NCI-H345 treated with DMSO at 0.1 percent for 48 hours (cell line): Measurements from ENCODE around the gene CA12.
"Not testable (repeated sequence)": the region's sequence is repeated elsewhere in the genome, so short reads cannot be mapped to it uniquely, and the experiment has no call there.

Experiments used
- DNase-seq: peaks from one replicate; lab custom pipeline; 2025; ENCODE audit not compliant: unreplicated experiment; lab: John Stamatoyannopoulos, UW

CA12 gene

DNA sequence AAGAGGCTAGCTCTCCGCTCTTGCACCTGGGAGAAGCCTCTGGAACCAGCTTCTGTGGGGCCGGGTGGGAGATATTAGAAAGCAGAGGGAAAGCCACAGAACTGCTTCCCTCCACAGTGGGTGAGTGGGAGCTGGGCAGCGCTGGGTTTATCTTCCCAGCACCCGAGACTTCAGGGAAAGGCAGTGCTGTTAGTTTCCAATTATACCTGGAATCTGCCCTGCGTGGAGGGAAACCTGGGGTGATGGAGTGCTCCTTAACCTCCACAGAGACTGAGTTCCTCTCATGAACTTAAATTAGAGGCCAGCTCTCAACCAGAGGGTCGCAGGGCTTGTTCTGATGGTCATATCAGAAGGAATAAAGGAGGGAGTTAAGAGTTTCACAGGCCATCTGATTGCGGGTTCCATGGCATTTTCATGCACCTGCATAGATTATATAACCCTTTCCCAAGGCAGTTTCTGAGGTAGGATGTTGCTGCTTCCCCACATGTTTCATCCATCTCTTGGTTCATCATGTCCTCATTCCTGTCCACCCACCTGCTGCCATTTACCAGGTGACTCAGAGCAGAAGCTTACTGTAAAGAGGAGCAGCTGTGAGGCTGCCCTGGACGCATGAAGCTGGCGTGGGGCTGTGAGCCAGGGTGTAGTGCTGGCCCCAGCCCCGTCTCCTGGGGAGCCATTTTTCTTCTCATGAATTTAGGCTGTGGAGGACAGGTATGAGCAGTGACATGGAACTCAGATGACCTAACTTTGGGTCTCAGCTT is 42.5 kb downstream of the CA12 start:
- DNase-seq: no peak

DNA sequence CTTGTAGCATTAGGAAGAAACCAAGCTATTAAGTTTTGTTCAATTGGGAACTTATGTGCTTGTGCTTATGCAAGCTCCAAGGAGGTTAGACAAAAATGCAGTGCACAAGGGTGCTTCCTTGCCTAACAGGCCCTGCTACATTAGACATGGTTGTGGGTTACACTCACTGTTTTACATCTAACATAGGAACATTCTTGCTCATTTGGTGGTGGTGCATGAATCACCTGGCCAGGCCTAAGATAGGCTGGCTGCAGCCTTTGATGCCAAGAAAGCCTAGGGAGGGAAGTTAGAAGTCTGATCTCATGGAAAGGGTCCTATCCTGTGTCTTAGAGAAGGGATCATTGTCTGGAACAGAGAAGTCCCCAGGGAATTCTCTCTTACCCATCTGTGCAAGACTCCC is 43.5 kb downstream of the CA12 start:
- no peak for DNase-seq

DNA sequence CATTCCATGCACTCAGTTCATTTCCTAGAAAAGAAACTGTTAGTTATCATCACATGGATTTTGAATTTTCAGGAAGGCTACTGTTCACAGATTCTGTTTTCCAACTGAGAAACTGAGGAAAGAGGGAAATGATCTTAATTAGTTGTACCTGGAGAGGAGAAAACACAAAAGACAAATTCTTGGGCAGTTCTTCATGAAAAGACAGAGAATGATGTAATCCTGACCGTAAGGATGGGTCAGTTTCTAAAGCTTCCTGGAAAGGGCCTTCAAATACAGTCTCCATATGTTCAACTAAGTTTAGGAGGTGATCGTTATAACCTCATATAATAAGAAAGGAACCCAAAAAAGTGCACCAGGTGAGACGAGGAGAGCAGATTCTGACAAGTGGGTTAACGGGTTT is 44.6 kb downstream of the CA12 start:
- DNase-seq: no peak

DNA sequence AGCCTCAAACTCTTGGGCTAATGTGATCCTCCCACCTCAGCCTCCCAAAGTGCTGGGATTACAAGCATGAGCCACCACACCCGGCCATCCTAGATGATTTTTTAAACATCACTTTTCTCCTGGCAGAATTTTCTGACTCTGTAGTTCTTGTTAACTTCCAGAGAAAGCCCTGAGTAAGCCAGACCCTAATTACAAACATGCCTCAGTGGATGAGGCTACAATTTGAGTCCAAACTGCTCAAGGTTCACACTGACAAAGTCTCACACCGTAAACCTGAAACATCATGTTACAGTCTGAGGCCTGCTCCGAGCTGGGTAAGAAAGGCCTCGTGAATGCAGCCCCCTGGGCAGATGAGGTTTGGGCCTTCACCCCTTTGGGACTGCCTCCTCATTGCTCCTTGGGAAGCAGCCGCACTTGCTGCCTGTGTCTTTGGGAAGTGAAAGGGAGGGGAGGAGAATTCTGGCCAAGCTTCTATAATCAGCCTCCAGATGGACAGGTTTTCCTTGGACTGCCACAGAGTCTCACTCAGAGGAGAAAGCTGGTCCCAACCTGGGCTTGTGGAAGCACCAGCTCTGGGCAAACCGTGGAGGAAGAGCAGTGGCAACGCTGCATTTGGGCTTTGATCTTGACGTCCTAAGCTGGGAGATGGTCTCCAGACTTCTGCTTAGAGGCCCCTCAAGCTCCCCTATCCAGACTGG is 46.0 kb downstream of the CA12 start:
- no peak for DNase-seq

DNA sequence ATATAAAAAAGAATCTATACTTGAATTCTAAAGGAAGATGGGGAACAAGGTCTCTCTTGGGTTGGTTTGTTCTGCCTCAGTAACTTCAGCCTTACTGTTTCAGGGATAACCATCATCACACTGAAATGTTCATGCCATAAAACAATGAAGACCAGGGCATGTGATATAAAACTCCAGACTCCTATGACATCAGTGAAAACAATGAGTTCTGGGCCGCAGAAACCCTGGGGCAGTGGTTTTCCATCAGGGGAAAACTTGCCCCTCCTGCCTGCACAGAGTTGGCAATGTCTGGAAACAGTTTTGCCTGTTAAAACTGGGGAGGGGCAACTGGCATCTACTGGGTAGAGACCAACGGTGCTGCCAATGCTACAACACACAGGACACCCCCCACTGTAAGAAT is 46.8 kb downstream of the CA12 start:
- no peak for DNase-seq

DNA sequence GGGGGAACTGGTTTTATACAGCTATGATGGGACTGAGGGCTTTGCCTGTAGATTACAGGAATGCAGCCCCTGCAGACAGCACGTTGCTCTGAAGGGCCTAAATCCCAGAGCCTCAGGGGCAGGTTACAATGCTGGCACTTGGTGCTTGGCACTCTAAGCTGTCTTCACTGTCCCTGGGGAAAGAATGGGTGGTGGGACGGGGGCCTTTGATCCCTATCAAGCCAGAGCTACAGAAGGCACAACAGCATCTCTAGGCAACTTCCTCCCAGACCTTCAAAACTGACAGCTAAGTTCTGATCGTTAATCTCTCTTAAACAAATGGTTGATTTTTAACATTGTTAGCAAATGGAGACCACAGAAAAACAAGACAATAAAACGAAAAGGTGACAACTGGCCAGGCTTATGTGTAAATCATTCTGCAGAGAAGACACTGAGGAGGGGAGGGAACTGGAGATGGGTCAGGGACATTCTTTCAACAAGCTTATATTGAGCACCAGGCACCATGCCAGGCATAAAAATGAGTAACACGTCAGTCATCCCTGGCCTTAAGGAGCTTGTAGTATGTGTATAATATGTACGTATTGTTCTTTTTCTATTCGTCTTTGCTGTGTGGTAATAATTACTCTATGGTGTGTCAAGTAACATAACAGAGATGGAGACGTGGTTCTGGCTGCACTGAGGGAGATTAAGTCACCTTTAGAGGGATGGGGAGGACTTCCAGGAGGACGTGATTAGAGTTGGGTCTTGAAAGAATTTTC is 49.1 kb downstream of the CA12 start:
- no peak for DNase-seq

DNA sequence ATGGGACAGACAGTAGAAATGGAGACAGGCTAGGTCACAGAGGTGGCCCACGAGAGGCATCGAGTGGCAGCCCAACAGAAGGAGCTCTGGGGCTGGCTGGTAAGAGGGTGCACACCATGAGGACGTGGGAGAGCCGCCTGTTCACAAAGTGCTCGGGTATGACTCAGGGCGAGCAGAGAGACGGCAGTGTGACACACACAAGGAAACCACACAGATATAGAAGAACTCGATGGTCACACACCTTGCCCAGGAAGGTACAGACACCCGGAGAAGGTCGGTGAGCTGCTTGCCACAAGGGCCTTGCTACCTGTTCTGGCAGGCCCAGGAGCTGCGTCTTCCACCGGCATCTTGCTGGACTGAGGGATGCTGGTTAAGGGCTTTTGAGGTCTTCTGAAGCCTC is 50.2 kb downstream of the CA12 start:
- no peak for DNase-seq

DNA sequence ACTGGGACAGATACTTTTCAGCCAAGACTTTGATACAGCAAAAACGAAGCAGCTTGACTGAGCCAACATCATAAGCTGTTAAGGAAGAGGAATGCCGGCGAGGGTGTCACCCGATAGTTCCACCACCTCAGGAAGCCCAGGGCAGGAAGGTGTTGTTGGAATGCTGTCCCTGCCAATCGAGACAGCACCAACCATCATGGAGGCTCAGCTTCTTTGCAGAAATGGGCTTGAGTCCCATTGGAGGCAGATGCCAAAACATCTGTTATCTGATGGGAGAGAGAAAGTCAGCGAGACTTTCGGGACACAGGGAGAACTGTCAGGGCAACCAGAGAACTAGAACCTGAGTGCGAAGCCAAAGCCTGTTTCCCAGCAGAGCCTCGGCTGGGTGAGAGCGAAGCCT is 50.7 kb downstream of the CA12 start:
- no peak for DNase-seq

DNA sequence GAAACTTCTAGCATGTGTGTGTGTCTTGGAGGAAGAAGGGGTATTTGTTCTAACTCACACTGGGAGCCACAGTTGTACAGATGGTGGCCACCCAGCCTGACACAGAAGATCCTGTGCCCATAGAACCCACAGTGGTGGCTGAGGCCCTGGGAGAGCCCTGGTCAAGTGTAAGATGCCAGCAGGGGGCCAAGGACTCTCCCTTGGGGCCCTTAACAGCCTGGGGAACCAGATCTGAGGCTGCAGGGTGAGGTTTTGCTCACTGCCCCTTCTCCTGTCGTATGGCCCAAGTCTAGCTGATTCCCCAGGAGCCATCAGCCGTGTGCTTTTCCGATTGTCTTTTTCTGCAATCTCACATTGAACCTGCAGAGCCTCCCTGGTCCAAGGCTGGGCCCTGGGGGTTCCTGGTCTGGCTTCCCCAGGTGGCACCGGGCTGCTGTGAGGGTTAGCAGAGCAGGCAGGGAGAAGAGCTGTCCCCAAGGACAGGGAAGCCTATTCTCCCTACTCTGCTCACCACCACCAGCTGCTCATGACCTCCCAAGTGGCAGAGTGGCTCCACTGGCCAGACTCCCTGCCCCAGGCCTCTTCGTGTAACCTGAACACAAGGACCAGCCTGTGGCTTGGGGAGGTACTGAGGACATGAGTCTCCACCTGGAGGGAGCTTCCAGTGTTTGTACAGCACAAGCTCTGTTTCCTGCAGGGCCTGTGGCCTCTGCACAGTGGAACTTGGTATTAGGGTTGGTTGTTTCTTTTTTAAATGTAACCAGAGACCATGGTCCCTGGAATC is 51.9 kb downstream of the CA12 start:
- no peak for DNase-seq

DNA sequence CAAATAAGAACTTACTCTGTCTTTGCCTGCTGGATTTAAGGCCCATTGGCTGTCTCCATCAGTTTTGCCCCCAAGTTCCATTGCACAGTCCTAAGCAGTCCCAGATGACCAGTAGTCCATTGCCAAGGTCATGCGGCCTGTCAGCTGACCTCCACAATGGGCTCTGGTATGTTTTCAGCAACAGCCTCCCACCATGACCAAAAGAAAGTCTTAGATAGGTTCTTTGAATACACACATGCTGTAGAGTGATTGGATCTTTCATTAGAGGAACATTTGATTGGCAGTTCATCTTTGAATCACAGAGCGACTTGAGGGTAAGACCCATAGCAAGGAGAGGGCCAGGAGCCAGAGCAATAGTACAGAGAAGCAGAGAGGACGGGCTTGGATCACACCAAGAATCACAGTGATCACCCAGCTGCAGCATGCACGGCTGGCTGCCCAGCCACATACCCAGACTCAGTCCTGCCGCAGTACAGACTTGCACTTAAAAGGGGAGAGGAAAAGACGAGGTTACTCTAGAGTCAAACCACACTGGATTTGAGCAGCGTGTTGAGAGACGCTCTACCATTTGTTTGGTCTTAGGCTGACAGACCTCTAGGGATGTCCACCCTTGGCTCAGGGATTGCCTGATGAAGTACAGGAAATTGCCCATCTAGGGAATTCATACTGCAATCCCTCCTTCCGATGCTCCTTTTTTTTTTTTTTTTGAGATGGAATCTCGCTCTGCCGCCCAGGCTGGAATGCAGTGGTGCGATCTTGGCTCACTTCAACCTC is 53.8 kb downstream of the CA12 start:
- no peak for DNase-seq

DNA sequence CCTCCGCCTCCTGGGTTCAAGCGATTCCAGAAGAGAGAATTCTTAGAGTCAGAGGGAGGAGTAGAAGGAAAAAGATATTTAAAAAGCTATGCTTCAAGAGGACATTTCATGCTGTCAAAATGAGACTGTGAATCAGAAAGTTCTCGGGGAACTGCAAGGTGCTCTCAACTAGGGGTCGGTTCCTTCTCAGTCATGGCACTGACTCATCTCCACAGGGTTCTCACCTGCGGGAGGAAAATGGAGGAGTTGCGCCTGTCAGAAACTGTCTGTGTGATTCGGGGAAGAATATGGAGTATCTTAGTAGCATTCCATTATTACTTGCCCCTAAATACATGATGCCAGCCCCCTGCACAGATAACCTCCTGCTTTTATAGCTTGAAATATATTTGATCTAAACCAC is 56.9 kb downstream of the CA12 start:
- no peak for DNase-seq

DNA sequence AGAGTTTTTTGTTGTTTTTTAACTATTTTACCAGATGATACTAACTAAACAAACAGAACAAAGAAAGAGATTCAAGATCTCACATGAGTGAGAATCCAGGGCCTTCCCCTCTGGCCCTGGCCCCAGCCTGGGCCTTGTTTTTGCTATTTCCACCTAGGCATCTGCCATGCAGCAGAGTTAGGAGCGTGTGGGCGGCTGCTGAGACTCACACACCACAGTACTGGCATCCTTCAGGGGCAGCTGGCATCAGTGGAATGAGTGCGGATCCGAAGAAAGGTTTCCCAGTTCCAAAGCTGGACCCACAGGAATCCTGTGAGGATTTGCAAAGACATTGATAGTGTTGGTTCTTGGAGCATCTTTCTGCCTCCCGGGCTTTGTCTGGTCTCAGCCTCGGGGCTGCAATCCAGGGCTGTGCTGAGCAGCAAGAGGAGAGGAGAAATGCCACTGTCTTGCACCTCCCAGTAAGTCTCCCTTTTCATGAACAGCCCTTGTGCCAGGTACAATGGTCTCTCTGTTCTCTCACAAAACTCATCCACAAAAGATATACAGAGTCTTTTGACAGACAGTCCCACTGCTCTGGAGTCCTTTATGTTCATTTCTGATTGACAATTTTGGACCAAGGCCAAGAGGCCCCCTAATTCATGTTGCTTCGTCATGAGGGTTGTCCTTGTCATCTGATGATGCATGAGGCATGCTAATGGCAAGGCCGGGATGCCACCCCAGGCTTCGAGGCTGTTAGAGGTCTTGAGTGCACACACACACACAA is 57.7 kb downstream of the CA12 start:
- no peak for DNase-seq

DNA sequence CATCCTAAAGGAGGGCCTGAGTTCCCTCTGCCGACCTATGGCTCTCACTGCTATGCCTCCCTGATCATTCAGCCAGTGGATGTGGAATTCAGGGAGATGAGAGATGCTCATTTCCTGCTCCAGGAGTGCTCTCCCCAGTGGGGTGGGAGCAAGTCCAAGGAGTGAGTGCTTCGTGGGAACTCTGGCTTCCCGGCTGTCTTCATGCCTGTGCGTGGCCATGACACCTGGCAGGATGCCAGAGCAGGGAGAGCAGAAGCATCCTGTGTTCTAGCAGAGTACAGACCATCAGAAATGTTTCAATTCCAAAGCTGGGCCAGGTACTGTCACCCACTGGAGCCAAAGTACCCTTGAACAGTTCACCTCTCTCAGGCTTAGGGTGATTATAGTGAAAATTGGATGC is 59.1 kb downstream of the CA12 start:
- no peak for DNase-seq

DNA sequence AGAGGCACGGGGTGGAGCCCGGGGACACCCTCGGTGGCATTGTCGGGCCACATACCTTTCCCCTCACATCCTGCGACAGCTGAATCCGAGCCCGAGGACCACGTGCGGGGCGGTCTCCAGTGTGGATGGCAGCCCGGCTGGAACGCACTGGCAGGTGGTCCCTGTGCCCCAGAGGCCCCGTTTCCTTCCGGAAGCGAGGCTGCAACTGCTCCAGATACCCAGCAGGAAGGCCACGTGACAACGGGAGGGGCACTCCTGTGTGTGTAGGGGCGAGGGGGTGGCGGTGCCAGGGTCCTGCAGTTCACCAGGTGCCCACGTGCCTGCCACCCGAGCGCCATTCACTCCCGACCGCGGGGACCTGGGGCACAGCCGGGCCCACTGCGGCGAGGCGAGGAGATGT is 60.2 kb downstream of the CA12 start:
- no peak for DNase-seq

DNA sequence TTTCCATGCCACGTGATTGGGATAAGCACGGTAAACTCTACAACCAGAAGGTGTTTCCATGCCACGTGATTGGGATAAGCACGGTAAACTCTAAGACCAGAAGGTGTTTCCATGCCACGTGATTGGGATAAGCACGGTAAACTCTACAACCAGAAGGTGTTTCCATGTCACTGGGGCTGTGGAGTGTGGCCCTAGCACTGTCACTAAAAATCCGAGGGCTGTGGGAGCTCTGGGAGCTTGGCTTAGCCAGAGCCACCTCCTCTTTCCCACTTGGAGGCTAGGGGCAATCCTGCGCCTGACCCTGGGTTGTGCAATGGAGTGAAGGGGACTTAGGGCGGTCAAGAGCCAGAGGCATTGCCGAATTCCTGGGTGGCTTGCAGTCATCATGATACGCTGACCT is 60.7 kb downstream of the CA12 start:
- not testable (repeated sequence) for DNase-seq

DNA sequence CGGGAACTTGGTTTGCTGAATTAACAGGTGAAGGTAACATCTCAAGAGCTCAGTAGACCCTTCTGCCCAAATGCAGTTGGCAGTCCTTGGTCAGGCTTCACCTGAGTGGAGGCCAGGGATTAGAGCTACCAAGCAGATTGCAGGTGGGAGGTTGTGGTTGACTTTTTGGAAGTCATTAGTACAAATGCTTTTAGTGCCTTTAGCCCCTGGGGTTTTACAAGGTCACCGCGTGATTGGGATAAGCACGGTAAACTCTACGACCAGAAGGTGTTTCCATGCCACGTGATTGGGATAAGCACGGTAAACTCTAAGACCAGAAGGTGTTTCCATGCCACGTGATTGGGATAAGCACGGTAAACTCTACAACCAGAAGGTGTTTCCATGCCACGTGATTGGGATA is 61.2 kb downstream of the CA12 start:
- not testable (repeated sequence) for DNase-seq

DNA sequence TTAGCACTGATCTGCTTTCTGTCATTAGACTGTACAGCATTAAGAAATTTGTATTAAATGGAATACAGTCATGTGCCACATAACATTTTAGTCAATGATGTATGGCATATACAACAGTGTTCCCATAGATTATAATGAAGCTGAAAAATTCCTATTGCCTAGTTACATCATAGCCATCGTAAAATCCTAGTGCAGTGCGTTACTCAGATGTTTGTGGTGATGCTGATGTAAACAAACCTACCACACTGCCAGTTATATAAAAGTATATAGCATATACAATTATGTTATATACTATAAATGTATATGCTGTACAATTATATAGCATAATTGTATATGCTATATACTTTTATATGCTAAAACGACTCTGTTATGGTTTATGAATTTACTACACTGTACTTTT is 62.6 kb downstream of the CA12 start:
- no peak for DNase-seq

DNA sequence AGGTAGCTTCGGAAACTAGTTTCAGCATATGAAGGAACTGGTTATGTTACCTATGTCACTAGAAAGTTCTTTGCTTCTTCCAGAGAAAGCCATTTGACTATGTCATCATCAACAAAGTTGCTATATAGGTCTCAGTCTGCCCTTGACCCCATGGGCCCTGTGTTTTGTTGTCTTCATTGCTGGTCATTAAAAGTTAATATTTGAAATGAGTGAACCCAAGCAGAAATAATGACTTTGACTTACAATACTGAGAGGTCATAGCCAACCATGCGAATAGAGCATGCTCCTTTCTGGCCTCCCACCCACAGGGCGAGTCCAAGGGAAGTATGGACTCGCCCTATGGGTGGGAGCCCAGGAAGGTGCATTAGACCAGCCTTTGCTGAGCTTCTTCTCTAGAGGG is 63.3 kb downstream of the CA12 start:
- DNase-seq: no peak

DNA sequence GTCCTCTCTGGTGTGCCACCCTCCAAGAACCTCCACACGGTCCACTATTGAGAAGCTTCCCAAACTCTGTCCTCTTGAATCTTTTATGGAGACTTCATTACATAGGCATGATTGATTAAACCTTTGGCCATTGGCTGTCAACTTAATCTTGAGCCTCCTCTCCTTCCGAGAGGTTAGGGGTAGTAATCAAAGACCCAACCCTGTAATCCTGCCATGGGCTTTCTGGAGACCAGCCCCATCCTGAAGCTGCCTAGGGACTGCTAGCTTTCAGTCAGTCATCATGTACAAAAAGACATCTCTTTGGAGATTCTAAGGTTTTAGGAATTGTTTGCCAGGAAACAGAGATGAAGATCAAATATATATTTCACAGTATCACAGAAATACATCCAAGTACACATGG is 67.2 kb downstream of the CA12 start:
- no peak for DNase-seq

DNA sequence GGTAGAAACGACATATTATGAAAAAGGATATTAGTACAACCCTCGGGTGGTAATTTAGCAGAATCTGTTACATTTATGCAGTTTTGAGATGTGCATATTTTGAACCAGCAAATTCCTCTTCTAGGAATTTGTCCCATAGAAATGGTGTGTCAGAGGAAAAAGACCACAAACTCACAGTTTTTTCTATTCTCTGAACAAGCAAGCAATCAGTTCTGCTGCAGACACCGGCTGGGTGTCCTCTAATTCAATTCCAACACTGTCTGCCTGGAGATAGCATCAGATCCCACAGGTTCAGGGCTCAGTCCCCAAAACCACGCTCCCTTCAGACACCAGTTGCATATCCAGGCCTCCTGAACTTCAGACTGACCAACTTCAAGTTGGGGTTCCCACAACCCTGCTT is 67.8 kb downstream of the CA12 start:
- no peak for DNase-seq
